ENCODE results near the gene CADPS. TPM values are rescaled to one million over a fixed set of nuclear protein-coding genes. Genes with fewer than 3 reads are reported as not detected.

Gene CADPS
- total RNA-seq, 1 experiment from 2014 or later = not detected

DNA sequence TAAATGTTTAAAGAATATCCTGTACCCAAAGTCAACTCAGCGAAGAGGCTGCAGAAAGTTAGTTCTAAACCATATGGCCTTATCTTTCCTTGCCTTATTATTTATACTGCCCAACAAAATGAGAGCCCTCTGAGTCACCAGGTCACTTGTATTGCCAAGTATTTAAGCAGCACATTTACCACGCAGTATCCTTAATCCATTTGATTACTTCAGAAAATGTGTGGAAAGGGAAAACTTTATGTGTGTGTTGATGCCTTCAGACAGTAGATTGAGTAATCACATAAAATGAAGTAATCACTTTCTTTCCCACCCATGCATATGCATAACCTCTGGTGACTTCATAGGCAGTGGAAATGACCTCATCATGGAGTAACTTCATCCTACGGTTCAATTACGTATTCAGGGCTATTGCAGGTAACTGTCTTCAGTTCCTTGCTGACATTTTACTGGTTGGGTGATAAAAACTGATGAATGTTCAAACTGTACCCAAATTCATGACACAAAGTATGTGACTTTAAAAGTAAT is 7.5 kb upstream of the CADPS start:
- H3K4me3 ChIP-seq (ENCODE audit: low read depth in 2 of 2, low read length in 2 of 2) = no peak overlapping the region
- ChIA-PET POLR2A (no interaction called here), CTCF (no interaction called here)
- TF ChIP-seq SIN3A (IDR thresholded peaks at IDR 0.05; ENCODE audit: borderline replicate concordance, insufficient read depth, low read depth, low read length) = no peak
- TF ChIP-seq POLR2AphosphoS5 (IDR thresholded peaks at IDR 0.05; ENCODE audit: low read depth, low read length) = no peak
- no peak for TF ChIP-seq TCF7L2 (IDR thresholded peaks at IDR 0.05; ENCODE audit: low read depth, low read length)
- TF ChIP-seq, protein P1, sequence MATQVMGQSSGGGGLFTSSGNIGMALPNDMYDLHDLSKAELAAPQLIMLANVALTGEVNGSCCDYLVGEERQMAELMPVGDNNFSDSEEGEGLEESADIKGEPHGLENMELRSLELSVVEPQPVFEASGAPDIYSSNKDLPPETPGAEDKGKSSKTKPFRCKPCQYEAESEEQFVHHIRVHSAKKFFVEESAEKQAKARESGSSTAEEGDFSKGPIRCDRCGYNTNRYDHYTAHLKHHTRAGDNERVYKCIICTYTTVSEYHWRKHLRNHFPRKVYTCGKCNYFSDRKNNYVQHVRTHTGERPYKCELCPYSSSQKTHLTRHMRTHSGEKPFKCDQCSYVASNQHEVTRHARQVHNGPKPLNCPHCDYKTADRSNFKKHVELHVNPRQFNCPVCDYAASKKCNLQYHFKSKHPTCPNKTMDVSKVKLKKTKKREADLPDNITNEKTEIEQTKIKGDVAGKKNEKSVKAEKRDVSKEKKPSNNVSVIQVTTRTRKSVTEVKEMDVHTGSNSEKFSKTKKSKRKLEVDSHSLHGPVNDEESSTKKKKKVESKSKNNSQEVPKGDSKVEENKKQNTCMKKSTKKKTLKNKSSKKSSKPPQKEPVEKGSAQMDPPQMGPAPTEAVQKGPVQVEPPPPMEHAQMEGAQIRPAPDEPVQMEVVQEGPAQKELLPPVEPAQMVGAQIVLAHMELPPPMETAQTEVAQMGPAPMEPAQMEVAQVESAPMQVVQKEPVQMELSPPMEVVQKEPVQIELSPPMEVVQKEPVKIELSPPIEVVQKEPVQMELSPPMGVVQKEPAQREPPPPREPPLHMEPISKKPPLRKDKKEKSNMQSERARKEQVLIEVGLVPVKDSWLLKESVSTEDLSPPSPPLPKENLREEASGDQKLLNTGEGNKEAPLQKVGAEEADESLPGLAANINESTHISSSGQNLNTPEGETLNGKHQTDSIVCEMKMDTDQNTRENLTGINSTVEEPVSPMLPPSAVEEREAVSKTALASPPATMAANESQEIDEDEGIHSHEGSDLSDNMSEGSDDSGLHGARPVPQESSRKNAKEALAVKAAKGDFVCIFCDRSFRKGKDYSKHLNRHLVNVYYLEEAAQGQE (IDR thresholded peaks at IDR 0.05; ENCODE audit: insufficient read depth in 1 of 2, low read depth in 2 of 2, low read length in 1 of 2) = no peak
- TF ChIP-seq, protein P2, sequence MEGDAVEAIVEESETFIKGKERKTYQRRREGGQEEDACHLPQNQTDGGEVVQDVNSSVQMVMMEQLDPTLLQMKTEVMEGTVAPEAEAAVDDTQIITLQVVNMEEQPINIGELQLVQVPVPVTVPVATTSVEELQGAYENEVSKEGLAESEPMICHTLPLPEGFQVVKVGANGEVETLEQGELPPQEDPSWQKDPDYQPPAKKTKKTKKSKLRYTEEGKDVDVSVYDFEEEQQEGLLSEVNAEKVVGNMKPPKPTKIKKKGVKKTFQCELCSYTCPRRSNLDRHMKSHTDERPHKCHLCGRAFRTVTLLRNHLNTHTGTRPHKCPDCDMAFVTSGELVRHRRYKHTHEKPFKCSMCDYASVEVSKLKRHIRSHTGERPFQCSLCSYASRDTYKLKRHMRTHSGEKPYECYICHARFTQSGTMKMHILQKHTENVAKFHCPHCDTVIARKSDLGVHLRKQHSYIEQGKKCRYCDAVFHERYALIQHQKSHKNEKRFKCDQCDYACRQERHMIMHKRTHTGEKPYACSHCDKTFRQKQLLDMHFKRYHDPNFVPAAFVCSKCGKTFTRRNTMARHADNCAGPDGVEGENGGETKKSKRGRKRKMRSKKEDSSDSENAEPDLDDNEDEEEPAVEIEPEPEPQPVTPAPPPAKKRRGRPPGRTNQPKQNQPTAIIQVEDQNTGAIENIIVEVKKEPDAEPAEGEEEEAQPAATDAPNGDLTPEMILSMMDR (IDR thresholded peaks at IDR 0.05) = no peak
- no peaks in the 10 kb centered on the region for H3K36me3 ChIP-seq (ENCODE audit: control insufficient read depth, insufficient read depth, low read length)
- no TSS peak for BruUV-seq (replicated peaks)
- intact Hi-C loops (cut with micrococcal nuclease; ENCODE audit: unreplicated experiment) = no loop called here
- H3K27me3 ChIP-seq (ENCODE audit: control insufficient read depth, insufficient read depth, low read length) = no peaks in the 10 kb centered on the region
- no peak for DNase-seq (ENCODE audit: low read depth, low spot score)
- no peaks in the 10 kb centered on the region for H3K4me1 ChIP-seq (ENCODE audit: control insufficient read depth, insufficient read depth, low read length)
- H3K27ac ChIP-seq (ENCODE audit: low read length) = no peak overlapping the region
- no peaks in the 10 kb centered on the region for H3K9me3 ChIP-seq (ENCODE audit: control insufficient read depth, insufficient read depth, low read depth, low read length)
- in situ Hi-C loops (cut with HindIII; ENCODE audit: low pct_unique_long_range_greater_than_20kb, low sequenced_read_pairs) = no loop called here
- no peak for ATAC-seq

DNA sequence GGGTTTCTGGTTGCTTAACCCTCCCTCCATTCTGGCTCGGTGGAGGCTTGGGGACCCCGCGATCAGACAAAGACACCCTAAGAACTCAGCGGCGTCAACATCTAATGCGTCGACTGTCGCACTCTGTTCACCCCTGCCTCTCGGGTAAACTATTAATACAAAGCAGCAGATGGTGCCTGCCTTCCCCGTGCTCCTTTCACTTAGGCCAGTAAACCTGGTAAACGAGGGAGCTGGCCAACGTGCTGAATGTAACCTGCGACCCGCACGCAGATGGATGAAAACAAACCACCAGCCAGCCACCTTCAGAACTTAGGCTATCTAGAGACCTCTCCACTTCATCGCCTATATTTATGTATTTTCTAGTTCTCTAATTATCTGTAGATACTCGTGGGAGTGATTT is 848 bp upstream of the CADPS start:
- intact Hi-C loops (cut with micrococcal nuclease; ENCODE audit: unreplicated experiment) (no loop called here), in situ Hi-C loops (cut with HindIII; ENCODE audit: low pct_unique_long_range_greater_than_20kb, low sequenced_read_pairs) (no loop called here)
- TF ChIP-seq, protein P1 (IDR thresholded peaks at IDR 0.05; ENCODE audit: insufficient read depth in 1 of 2, low read depth in 2 of 2, low read length in 1 of 2) = peak; percentile 85 to 92
- TF ChIP-seq TCF7L2 (IDR thresholded peaks at IDR 0.05; ENCODE audit: low read depth, low read length) = no peak
- H3K27ac ChIP-seq (ENCODE audit: low read length) = no peak overlapping the region
- H3K9me3 ChIP-seq (ENCODE audit: control insufficient read depth, insufficient read depth, low read depth, low read length) = no peaks in the 10 kb centered on the region
- POLR2A ChIA-PET = no interaction called here
- CTCF ChIA-PET = no interaction called here
- peaks cover 16% of the 10 kb centered on the region for H3K27me3 ChIP-seq (ENCODE audit: control insufficient read depth, insufficient read depth, low read length)
- H3K36me3 ChIP-seq (ENCODE audit: control insufficient read depth, insufficient read depth, low read length) = no peaks in the 10 kb centered on the region
- ATAC-seq (no peak), DNase-seq (ENCODE audit: low read depth, low spot score) (no peak)
- no TSS peak for BruUV-seq (replicated peaks)
- no peak overlapping the region for H3K4me3 ChIP-seq (ENCODE audit: low read depth in 2 of 2, low read length in 2 of 2)
- H3K4me1 ChIP-seq (ENCODE audit: control insufficient read depth, insufficient read depth, low read length) = no peaks in the 10 kb centered on the region
